Stimulated activated CD4-positive, alpha-beta T cell treated with anti-CD3 and anti-CD28 coated beads, Interleukin-15, amount 100 ng/mL, for 48 hours (primary cell): ENCODE results near the gene WNT5B.
"Not testable (repeated sequence)": the region's sequence is repeated elsewhere in the genome, so short reads cannot be mapped to it uniquely, and the experiment has no call there.

Experiments used
- DNase-seq, 2 donors: peaks; one replicate each; pipeline ENCODE4 v3.0.0-alpha.2; 2020; ENCODE audit warnings: low read depth in 2 of 2

The WNT5B gene

DNA sequence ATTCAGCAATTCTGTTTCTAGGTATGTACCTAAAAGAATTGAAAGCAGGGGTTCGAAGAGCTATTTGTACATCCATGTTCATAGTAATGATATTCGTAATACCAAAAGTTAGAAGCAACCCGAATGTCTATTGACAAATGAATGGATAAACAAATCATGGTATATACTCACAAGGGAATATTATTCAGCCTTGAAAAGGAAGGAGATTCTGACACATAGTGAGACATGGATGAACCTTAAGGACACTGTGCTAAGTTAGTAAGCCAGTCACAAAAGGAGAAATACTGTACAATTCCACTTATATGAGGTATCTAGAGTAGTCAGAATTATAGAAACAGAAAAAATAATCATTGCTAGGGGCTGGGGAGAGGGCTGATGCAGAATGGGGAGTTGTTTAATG is 30.3 kb upstream of the WNT5B start:
- no peak for DNase-seq

DNA sequence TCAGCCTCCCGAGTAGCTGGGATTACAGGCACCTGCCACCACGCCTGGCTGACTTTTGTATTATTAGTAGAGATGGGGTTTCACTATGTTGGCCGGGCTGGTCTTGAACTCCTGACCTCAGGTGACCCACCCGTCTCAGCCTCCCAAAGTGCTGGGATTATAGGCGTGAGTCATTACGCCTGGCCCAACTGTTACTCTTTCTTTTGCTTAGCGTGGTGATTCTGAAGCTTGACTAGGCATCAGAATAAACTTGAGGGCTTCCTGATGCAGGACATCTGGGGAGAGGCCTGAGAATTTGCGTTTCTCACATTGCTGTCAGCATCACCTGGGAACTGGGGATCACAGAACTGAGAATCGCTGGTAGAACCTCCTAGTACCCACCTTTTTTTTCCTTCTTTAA is 26.3 kb upstream of the WNT5B start:
- not testable (repeated sequence) for DNase-seq

DNA sequence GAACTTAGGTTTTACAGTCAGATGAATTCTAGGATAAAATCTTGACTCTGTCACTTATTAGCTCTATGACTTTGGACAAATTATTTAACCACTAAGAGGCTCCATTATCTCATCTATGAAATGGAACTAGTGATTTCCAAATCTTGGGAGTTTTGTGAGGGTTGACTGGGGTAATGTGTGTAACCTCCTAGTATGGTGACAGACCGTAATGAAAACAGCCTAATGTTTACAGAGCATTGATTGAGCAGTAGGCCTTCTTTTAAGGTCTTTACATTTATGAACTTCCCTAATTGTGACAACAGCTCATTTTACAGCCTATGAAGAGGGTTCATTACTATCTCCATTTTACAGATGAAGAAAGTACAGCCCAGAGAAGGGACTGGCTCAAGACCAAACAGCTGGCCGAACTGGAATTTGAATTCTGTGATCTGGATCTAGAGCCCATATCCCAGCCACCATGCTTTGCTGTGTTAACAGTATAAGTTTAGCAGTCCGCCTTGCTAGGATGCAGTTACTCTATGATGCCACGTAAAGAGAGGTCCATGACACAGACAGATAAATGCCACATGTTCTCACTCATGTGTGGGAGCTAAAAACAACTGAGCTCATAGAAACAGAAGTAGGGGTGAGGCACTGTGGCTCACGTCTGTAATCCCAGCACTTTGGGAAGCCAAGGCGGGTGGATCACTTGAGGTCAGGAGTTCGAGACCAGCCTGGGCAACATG is 25.6 kb upstream of the WNT5B start:
- no peak for DNase-seq

DNA sequence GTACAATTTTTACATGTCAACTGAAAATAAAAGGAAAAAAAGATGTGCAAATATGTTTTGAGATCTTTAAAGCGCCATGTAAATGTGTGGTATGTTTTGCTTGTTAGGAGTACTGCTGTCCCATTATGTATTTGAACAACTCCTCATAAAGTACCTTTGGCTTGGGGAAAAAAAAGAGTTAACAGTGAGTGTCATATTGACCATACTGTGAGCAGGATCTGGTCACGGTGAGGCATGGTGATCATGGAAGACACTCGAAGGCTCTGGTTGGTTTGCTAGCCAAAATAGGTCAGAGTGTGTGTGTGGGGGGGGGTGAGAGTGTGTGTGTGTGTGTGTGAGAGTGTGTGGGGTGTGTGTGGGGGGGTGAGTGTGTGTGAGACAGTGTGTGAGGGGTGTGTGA is 24.6 kb upstream of the WNT5B start:
- DNase-seq: no peak

DNA sequence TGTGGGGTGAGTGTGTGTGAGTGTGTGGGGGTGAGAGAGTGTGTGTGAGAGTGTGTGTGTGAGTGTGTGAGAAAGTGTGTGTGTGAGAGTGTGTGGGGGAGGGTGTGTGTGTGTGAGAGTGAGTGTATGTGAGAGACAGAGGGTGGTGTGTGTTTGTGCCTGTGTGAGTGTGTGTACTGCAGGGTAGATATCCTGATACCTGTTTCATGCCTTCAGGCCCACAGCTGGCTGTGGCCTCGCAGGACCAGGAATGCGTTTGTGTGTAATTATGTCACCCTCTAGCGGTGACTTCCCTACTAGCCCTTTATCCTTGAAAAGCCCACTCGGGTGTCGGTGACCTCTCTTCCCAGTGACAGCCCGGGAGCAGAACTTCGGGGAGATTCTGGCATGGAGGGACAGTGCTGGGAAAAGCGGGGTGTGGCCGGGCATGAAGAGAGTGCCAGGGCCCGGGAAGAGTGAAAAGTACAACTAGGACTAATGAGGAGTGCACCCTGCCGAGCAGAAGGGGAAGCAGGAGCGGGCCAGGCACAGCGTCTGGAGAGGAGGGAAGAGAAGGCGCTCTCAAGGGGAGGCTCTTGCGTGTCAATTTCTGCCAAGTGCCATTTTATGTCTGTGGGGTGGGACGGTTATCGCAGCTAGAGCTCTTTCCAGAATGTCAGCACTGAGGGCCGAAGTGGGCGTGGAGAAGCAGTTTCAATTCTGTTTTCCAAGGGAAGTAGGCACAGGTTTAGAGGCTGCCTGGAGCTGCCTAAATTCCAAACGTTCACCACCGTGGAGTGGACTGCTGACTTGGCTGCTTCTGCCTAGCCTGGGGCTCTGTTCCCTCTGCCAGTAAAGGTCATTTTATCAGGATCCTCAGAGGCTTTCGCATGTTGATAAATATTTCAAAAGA is 23.7 kb upstream of the WNT5B start:
- no peak for DNase-seq

DNA sequence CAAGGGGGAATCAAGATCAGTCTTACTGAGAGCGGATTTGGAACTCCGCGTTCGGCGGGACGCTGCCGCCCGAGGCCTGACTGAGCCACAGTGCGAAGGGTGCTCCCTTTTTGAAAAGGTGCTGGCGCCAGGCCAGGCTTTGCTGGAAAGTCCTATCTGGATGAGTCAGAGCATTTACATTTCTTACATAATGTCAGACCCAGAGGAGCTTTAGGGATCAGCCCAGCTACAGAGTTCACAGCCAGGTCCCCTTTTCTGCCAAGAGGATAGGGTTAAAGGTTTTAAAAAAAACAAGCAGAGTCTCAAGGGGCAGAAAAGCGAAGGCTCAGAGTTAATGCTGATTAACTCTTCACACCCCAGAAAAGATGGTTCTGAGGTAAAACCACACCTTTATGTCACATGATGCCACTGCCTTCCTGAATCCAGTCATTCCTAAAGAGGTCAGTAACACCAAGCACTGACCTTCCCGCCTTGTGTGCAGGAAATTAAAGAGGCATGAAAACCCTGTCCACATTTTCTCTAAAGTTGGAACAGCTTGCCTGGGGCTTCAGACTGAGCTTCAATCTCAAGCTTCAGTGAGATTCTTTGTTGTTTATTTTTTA is 22.9 kb upstream of the WNT5B start:
- peak in 1 of 2 donors; percentile 58 for DNase-seq

DNA sequence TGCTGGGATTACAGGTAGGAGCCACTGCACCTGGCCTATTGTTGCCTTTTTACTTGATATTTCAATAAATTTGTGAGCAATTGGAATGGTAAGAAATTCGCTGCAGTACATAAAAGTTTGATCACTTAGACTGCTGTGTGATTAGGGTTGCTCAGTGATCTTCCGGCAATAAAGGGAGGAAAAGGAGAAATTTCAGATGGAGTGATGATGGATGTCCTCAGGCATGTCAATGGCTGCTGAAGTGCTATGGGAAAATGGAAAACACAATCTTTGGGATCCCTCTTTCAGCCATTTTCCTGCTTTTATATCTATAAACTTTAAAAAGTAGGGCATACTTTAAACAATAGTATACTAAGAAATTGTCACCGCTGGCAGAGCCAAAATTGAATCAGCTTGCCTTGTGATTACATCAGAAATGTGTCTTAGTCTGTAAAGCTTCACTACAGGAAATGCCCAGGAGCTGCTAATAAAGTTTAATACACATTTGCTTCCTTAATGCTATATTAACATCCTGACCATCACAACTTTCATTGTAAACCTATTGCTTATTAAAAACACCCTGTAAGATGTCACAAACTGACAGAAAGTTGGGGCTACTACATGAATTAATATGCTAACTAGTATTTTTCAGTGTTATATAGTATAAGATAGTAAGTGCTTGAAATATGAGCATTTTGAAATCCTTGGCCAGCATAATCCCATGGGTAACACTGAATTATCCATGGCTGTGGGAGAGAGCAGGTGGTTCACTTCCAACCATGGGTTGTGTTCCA is 20.9 kb upstream of the WNT5B start:
- no peak for DNase-seq

DNA sequence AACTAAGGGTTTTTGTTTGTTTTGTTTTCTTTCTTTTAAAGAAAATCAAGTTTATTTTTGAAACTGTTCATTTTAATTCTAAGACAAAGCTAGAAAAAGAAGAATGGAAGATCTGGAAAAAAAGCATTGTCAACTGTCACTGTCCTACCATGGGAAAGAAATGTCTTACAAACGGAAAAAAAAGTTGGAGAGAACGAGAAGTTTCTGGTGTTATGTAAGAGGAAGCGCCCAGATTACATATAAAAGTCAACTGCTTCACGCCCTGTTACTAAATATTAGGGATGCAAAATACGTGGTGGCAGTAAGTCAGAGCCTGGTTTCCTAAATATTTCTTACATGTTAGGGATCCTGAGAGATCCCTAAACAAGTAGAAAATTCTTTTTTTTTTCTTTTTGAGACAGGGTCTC is 20.3 kb upstream of the WNT5B start:
- DNase-seq: no peak

DNA sequence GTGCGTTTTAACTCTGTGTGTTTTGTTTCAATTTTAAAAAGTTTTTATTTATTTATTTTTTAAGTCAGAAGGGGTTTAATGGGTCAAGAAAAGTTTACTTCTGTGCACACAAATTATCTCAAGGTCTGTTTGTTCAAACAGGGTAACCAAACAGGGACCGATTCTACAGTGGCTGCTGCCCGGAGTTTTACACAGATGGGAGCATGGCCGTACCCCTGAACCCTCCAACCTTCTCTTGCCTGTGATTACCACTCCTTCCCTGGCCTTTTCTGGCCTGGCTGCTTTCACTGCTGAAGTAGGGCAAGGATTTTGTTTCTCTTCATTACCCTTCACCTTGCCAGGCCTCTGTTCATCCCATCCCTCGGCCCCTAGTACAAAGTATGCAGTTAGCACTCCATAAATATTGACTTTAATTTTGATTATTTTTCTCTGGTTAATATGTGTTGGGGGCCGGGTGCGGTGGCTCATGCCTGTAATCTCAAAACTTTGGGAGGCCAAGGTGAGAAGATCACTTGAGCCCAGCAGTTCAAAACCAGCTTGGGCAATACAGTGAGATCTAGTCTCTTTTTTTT is 18.9 kb upstream of the WNT5B start:
- no peak for DNase-seq

DNA sequence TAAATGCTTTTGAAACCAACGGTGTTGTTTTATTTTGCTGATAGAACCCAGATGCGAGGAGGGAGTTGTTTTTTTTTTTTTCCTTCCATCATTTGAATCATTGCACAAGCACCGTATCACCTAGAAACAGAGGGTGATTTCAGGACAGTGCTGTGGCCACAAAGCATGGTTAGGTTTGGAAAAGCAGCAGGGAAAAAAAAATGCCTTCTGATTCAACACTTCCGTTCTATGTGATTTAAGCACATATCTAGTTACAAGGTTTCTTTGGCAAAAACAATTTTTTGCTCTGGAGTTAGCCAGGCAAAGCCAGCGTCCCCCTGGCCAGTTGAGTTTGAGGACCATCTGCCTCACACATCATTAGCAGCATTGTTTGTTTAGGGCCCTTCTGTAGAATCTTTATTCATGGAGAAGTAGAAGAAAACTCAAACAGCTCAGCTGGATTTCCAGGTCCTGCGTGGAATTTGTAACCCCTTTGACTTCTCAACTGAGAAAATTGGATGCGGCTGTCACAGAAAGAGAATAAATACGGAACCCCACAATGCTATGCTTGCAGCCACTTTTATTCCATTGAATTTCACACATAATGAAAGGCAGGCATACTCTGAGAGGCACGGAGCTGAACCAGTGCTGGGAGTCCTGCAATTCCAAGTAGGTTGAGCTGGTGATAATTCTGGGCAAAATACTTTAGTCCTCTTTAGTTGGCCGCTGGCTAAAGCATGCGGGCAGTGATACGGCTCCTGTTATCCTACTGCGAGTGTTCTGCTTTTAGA is 17.0 kb upstream of the WNT5B start:
- no peak for DNase-seq

DNA sequence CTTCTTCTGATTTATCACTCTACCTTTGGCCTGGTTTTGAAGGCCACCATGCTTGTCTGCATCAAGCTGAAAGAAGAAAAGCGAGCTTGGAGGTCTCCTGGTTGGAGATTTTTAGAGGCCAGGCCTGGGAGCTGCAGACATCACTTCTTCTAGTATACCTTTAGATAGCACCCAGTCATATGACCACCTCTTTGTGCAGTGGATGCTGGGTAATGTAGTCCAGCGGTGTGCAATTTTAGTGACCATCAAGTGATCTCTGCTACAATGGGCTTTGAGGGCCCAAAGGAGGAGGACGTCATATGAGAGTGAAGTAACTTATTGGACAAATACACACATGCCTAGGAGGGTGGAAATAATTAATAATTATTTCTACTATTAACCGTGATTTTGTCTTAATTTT is 15.2 kb upstream of the WNT5B start:
- no peak for DNase-seq

DNA sequence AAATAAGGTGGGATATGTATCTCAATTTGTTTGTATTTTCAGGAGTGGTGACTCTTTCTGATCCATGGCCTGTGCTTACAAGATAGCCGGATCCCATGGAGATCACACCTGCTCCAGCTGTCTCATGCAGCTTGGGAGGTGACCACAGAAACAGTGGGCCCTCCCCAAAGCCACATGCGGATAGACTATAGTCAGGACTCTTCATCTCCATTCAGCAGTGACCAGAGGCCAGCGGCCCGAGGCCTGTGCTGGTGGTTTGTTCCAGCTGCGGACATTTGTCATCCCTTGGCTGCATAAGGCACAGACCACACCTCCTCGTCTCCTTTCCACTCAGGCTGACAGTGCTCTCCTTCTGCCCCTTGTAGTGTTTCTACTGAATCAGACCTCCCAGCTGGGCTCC is 14.7 kb upstream of the WNT5B start:
- DNase-seq: no peak

DNA sequence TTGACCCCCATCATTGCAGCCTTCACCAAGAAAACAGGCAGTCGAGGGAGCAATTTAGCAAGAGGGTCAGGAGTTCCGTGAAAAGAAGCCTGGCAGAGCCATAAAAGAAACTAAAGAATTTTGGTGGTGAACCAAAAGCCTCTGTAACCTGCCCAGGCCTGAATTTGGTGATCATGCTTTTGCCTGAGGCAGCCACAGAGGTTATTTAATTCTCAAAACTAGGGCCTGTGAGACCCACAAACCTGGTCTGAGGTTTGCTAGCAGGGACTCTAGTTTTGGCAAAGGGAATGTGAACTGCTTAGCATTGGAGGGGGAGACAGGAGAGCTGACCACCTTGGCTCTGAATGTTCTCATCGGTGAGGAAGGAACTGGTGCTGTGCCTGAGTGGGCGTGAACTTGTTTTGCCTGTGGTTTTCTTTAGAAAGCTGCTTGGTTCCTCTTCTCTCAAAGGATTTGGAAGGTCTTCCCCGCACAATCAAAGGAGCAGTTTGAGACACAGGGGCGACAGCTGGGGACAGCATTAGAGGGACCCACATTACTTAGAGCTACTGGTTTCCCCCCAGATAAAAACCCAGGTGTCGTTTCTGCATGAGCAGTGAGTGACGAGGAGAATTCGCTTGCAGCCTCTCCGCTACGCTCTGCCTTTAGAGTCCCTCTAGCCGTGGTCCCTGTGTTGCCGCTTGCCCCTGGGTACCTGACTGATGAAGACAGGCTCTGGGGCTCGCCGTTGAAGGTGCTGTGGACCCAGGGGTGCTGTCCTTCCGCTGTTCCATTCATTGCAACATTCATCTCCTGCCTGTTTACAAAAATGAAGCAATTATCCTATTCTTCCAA is 12.6 kb upstream of the WNT5B start:
- DNase-seq: no peak

DNA sequence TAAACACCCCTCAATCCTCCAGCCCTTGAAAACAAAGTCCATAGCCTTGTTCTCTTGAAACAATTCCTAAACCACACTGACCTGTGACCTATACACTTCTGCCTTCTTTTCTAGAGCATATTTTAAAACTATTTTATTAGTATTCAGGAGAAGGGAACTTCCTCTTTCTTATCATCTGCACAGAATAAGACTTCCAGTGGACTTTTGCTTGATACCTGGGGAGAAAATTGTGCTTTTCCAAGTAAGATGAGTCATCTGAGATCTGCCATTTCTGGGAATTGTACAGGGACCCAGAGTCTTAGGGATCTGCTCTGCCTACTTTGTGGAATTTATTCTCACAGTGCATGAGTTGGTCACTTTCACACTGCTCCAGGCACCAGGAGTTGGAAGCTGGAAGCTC is 10.5 kb upstream of the WNT5B start:
- no peak for DNase-seq

DNA sequence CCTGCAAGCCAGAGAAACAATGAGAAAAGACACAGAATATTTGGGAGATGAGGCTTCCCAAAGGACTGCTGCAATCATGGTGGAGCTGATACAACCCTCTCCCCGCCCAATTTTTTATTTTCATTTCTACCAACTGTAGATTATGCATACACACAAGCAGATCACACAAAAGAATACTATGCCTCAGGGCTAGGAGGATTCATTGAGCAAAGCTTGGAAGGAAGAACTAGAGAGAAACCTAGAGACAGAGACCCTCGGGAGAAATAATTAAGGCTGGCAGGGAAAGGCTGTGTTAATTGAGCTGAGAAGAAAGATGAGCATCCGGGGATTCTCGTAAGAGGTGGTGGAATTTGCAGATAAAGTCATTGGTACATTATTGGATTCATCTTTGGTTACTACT is 9.9 kb upstream of the WNT5B start:
- DNase-seq: no peak

DNA sequence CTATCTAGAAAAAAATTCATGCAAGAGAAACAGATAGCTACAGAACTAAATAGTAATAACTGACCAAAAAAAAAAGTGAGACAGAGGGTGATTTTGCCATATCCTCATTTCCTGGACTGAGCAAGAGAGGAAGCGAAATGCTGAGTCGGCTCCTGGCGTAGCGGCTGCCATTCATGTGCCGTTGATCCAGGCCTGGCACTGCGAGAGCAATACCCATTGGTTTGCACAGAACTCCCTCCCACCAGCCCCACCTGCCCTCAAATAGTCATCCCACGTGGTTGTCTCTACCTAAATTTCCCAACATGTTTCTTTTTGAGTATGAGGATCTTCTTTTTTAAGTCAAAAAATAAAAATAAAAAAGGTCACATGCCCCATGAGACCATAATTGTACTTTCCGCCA is 9.4 kb upstream of the WNT5B start:
- DNase-seq: no peak

DNA sequence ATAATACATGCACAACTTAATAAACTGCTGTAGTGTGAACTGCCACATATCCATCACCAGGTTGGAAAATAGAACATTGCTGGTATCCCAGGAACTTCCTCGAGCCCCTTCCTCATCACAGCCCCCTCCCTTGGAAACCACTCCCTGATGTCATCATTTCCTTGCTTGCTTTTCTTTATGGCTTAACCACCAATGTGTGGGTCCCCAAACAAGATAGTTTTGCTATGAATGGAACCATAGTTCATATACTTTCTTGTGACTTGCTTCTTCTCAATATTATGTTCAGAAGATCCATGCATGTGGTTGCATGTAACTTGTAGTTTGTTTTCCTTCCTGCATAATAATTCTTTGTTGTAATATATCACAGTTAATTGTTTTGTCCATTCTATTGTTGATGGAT is 8.9 kb upstream of the WNT5B start:
- no peak for DNase-seq

DNA sequence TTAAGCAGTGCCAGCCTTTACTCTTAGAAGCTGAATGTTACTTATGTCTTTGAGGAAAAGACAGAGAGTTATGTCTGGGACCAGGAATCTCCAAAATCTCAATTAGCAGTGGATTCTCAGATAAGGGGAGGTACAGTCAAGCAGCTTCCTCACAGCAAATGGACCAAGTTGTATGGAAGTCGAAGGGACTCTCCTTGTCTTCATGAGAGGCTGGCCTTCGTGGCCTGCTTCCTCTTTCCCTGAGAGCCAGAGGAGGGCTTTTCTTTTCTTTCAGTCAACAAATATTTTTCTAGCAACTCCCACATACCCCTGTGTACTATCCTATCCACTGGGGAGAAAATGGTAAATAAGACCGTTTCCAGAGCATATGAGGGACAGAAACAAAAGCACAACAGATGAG is 6.6 kb upstream of the WNT5B start:
- no peak for DNase-seq

DNA sequence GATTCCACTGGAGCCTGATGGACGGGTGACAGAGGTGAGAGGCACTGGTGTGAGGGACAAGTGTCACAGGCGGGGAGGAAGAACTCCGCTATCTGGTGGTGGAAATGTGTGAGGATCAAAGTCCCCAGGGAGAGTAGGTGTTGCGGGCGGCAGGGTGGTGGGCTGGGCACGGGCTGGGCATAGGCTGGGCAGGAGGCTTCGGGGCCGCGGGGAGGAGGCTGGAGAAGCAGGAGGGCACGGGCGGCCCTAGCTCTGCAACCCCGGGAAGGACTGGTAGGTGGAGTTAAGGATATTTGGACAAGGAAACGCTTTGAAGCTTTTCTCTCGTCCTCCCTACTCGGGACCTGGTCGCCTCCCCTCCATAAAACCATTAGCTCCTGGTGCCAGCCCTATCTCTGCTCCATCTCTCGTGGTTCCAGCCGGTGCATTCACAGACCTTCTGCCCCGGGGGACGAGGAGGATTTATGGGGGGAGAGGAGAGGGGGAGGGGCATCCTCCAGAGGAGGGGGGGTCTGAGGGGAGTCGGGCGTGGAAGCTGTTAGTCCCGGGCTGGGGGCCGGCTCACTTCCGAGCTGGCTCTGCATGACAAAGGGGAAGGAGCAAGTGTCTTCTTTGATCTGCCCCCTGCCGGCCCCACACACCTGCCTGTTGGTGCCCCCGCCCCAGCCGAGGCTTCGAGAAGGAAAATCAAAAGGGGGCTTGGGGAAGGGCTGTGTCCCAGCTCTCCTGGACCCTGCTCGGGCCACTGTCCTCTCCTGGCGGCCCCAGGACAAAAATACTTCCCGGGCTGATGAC is 504 bp downstream of the WNT5B start:
- no peak for DNase-seq
